Activated T-helper 17 cell treated with anti-CD3 and anti-CD28 coated beads, Interleukin-2, amount 50 U/mL, for 72 hours (primary cell): Measurements from ENCODE around the gene SLIT2. TPM values are rescaled to one million over a fixed set of nuclear protein-coding genes. Genes with fewer than 3 reads are reported as not detected.

ENCODE experiments used
- ATAC-seq: fragments of 150-1000 bp; cut with Tn5 transposase; replicated peaks from 2 replicates; pipeline ENCODE4 v1.10.0; 2021; ENCODE audit warnings: mild to moderate bottlenecking, moderate library complexity
- H3K27ac Mint-ChIP-seq: one replicate; pipeline ENCODE4 v1.8.0; 2022; ENCODE audit warnings: mixed read lengths
- H3K27me3 Mint-ChIP-seq: one replicate; pipeline ENCODE4 v1.8.0; 2022; ENCODE audit warnings: mixed read lengths
- H3K36me3 Mint-ChIP-seq: one replicate; pipeline ENCODE4 v1.8.0; 2022; ENCODE audit warnings: low read depth, mild to moderate bottlenecking, mixed read lengths
- H3K4me1 Mint-ChIP-seq: one replicate; pipeline ENCODE4 v1.8.0; 2022; ENCODE audit warnings: mixed read lengths
- H3K4me3 Mint-ChIP-seq: one replicate; pipeline ENCODE4 v1.8.0; 2022; ENCODE audit warnings: mild to moderate bottlenecking, mixed read lengths
- H3K9me3 Mint-ChIP-seq: one replicate; pipeline ENCODE4 v1.8.0; 2022; ENCODE audit warnings: mixed read lengths
- total RNA-seq, 2 donors: library from RNA; stranded (reverse); gene quantifications; one replicate each; pipeline ENCODE4 v1.2.3, GENCODE V29; 2022

The SLIT2 gene
- total RNA-seq, 2 donors from 2014 or later = not detected

GRCh38 chr4:20278195-20278594 is 26.5 kb downstream of the SLIT2 start:
- Mint-ChIP-seq H3K27ac (no peak overlapping the region), H3K4me3 (no peak overlapping the region), H3K9me3 (no peaks in the 10 kb centered on the region), H3K27me3 (no peaks in the 10 kb centered on the region), H3K36me3 (no peaks in the 10 kb centered on the region), H3K4me1 (no peaks in the 10 kb centered on the region)
- ATAC-seq = no peak

GRCh38 chr4:20279381-20279780 is 27.7 kb downstream of the SLIT2 start:
- Mint-ChIP-seq H3K27me3 (no peaks in the 10 kb centered on the region), H3K9me3 (peaks cover 4% of the 10 kb centered on the region), H3K4me1 (no peaks in the 10 kb centered on the region), H3K36me3 (no peaks in the 10 kb centered on the region), H3K27ac (no peak overlapping the region), H3K4me3 (no peak overlapping the region)
- ATAC-seq = no peak

GRCh38 chr4:20281453-20281852 is 29.7 kb downstream of the SLIT2 start:
- no peak overlapping the region for H3K4me3 Mint-ChIP-seq
- no peaks in the 10 kb centered on the region for H3K4me1 Mint-ChIP-seq
- H3K9me3 Mint-ChIP-seq = peaks cover 4% of the 10 kb centered on the region
- ATAC-seq = no peak
- H3K27ac Mint-ChIP-seq = no peak overlapping the region
- H3K27me3 Mint-ChIP-seq = no peaks in the 10 kb centered on the region
- no peaks in the 10 kb centered on the region for H3K36me3 Mint-ChIP-seq

GRCh38 chr4:20283039-20283438 is 31.3 kb downstream of the SLIT2 start:
- no peaks in the 10 kb centered on the region for H3K4me1 Mint-ChIP-seq
- H3K27me3 Mint-ChIP-seq = no peaks in the 10 kb centered on the region
- no peak for ATAC-seq
- no peaks in the 10 kb centered on the region for H3K36me3 Mint-ChIP-seq
- no peak overlapping the region for H3K4me3 Mint-ChIP-seq
- peaks cover 4% of the 10 kb centered on the region for H3K9me3 Mint-ChIP-seq
- H3K27ac Mint-ChIP-seq = no peak overlapping the region

- Mint-ChIP-seq H3K9me3 (peaks cover 4% of the 10 kb centered on the region), H3K4me1 (no peaks in the 10 kb centered on the region), H3K4me3 (no peak overlapping the region), H3K27me3 (peaks cover 2% of the 10 kb centered on the region), H3K27ac (no peak overlapping the region), H3K36me3 (no peaks in the 10 kb centered on the region)
- ATAC-seq = no peak
Measured at GRCh38 chr4:20284990-20285389, 33.3 kb downstream of the SLIT2 start.

- no peak overlapping the region for H3K27ac Mint-ChIP-seq
- H3K4me3 Mint-ChIP-seq = no peak overlapping the region
- ATAC-seq = no peak
- no peaks in the 10 kb centered on the region for H3K4me1 Mint-ChIP-seq
- peaks cover 3% of the 10 kb centered on the region for H3K27me3 Mint-ChIP-seq
- H3K9me3 Mint-ChIP-seq = peaks cover 4% of the 10 kb centered on the region
- no peaks in the 10 kb centered on the region for H3K36me3 Mint-ChIP-seq
Measured at GRCh38 chr4:20287246-20287645, 35.5 kb downstream of the SLIT2 start.

GRCh38 chr4:20288047-20288650 is 36.4 kb downstream of the SLIT2 start:
- H3K27me3 Mint-ChIP-seq = peaks cover 3% of the 10 kb centered on the region
- ATAC-seq = no peak
- peaks cover 4% of the 10 kb centered on the region for H3K9me3 Mint-ChIP-seq
- H3K36me3 Mint-ChIP-seq = no peaks in the 10 kb centered on the region
- H3K4me1 Mint-ChIP-seq = no peaks in the 10 kb centered on the region
- H3K4me3 Mint-ChIP-seq = no peak overlapping the region
- no peak overlapping the region for H3K27ac Mint-ChIP-seq

GRCh38 chr4:20288846-20289512 is 37.3 kb downstream of the SLIT2 start:
- Mint-ChIP-seq H3K27ac (no peak overlapping the region), H3K9me3 (peaks cover under 1% of the 10 kb centered on the region), H3K27me3 (peaks cover 3% of the 10 kb centered on the region), H3K36me3 (no peaks in the 10 kb centered on the region), H3K4me1 (no peaks in the 10 kb centered on the region), H3K4me3 (no peak overlapping the region)
- no peak for ATAC-seq

GRCh38 chr4:20289782-20290181 is 38.1 kb downstream of the SLIT2 start:
- Mint-ChIP-seq H3K27ac (no peak overlapping the region), H3K4me1 (no peaks in the 10 kb centered on the region), H3K36me3 (no peaks in the 10 kb centered on the region), H3K27me3 (peaks cover 3% of the 10 kb centered on the region), H3K4me3 (no peak overlapping the region), H3K9me3 (no peaks in the 10 kb centered on the region)
- no peak for ATAC-seq

- no peak overlapping the region for H3K27ac Mint-ChIP-seq
- no peaks in the 10 kb centered on the region for H3K9me3 Mint-ChIP-seq
- H3K27me3 Mint-ChIP-seq = peaks cover 3% of the 10 kb centered on the region
- no peaks in the 10 kb centered on the region for H3K36me3 Mint-ChIP-seq
- H3K4me1 Mint-ChIP-seq = no peaks in the 10 kb centered on the region
- no peak for ATAC-seq
- H3K4me3 Mint-ChIP-seq = no peak overlapping the region
Measured at GRCh38 chr4:20292739-20293138, 41.0 kb downstream of the SLIT2 start.

GRCh38 chr4:20297261-20297660 is 45.6 kb downstream of the SLIT2 start:
- Mint-ChIP-seq H3K27me3 (no peaks in the 10 kb centered on the region), H3K4me1 (no peaks in the 10 kb centered on the region), H3K4me3 (no peak overlapping the region), H3K27ac (no peak overlapping the region), H3K36me3 (no peaks in the 10 kb centered on the region), H3K9me3 (no peaks in the 10 kb centered on the region)
- ATAC-seq = no peak

GRCh38 chr4:20297783-20298182 is 46.1 kb downstream of the SLIT2 start:
- Mint-ChIP-seq H3K4me1 (no peaks in the 10 kb centered on the region), H3K27ac (no peak overlapping the region), H3K9me3 (no peaks in the 10 kb centered on the region), H3K4me3 (no peak overlapping the region), H3K27me3 (no peaks in the 10 kb centered on the region), H3K36me3 (no peaks in the 10 kb centered on the region)
- no peak for ATAC-seq

- ATAC-seq = no peak
- Mint-ChIP-seq H3K27me3 (no peaks in the 10 kb centered on the region), H3K36me3 (no peaks in the 10 kb centered on the region), H3K9me3 (no peaks in the 10 kb centered on the region), H3K4me1 (no peaks in the 10 kb centered on the region), H3K4me3 (no peak overlapping the region), H3K27ac (no peak overlapping the region)
Measured at GRCh38 chr4:20298455-20298854, 46.8 kb downstream of the SLIT2 start.

GRCh38 chr4:20298986-20299385 is 47.3 kb downstream of the SLIT2 start:
- Mint-ChIP-seq H3K36me3 (no peaks in the 10 kb centered on the region), H3K4me3 (no peak overlapping the region)

GRCh38 chr4:20299515-20299914 is 47.8 kb downstream of the SLIT2 start:
- no peak overlapping the region for H3K4me3 Mint-ChIP-seq
- H3K4me1 Mint-ChIP-seq = no peaks in the 10 kb centered on the region
- H3K27me3 Mint-ChIP-seq = no peaks in the 10 kb centered on the region
- H3K27ac Mint-ChIP-seq = no peak overlapping the region
- H3K36me3 Mint-ChIP-seq = no peaks in the 10 kb centered on the region
- no peaks in the 10 kb centered on the region for H3K9me3 Mint-ChIP-seq
- ATAC-seq = no peak

More at GRCh38 chr4:20298986-20299385, 47.3 kb downstream of the SLIT2 start:
- no peak for ATAC-seq
- H3K9me3 Mint-ChIP-seq = no peaks in the 10 kb centered on the region
- no peaks in the 10 kb centered on the region for H3K4me1 Mint-ChIP-seq
- no peaks in the 10 kb centered on the region for H3K27me3 Mint-ChIP-seq
- H3K27ac Mint-ChIP-seq = no peak overlapping the region
